Peyer's patch (tissue), 4 donors: ENCODE results near the gene AOX1. TPM values are rescaled to one million over a fixed set of nuclear protein-coding genes. Genes with fewer than 3 reads are reported as not detected.
"Not testable (repeated sequence)": the region's sequence is repeated elsewhere in the genome, so short reads cannot be mapped to it uniquely, and the experiment has no call there.

Source experiments
- DNase-seq, 3 donors: peaks; one replicate each; pipeline ENCODE4 v3.0.0-alpha.2; 2017 to 2019
- H3K27ac ChIP-seq, 4 donors: fragments of 200-600 bp; sonication (generic); one replicate each; pipeline ENCODE4 v1.5.1; 2016 to 2019
- H3K27me3 ChIP-seq, 2 donors: fragments of 200-600 bp; sonication (generic); one replicate each; pipeline ENCODE4 v1.5.1; 2019
- H3K36me3 ChIP-seq, 3 donors: fragments of 200-600 bp; sonication (generic); one replicate each; pipeline ENCODE4 v1.5.1; 2016 to 2019
- H3K4me1 ChIP-seq, 4 donors: fragments of 200-600 bp; sonication (generic); one replicate each; pipeline ENCODE4 v1.5.1; 2016 to 2019
- H3K4me3 ChIP-seq, 4 donors: fragments of 200-600 bp; sonication (generic); 1 replicate in 3 of 4; 2 replicates in 1 of 4; pipeline ENCODE4 v1.5.1; 2016 to 2019; ENCODE audit warnings: mild to moderate bottlenecking in 1 of 4
- H3K9me3 ChIP-seq, 4 donors: fragments of 200-600 bp; sonication (generic); one replicate each; pipeline ENCODE4 v1.5.1; 2016 to 2019; ENCODE audit warnings: mild to moderate bottlenecking in 1 of 4
- POLR2A ChIP-seq, 2 donors: fragments of 450-650 bp; IDR thresholded peaks; one replicate each; pipeline ENCODE4 v1.5.1; 2017; ENCODE audit warnings: antibody characterized with exemption in 2 of 2, mild to moderate bottlenecking in 2 of 2, moderate library complexity in 2 of 2
- total RNA-seq, 4 donors: library from RNA; depleted of rRNA; stranded (reverse); fragments of >200 nt; gene quantifications; one replicate each; pipeline ENCODE4 v1.1.0, GENCODE V29; 2016
- TF ChIP-seq, protein P1 (sequence below), 6 experiments: fragments of 450-650 bp in 4 of 6; fragments of 200-600 bp in 2 of 6; sonication (generic) in 1 of 6; IDR thresholded peaks; one replicate each; pipeline ENCODE4 v1.5.1; 2017 to 2019; ENCODE audit warnings: antibody characterized with exemption in 6 of 6, mild to moderate bottlenecking in 3 of 6, moderate library complexity in 1 of 6

AOX1 gene
- total RNA-seq, 4 donors from 2014 or later, result 7.9 to 36.3 (median 30.0) TPM

- no peak for TF ChIP-seq POLR2A (IDR thresholded peaks at IDR 0.05)
- TF ChIP-seq, protein P1, sequence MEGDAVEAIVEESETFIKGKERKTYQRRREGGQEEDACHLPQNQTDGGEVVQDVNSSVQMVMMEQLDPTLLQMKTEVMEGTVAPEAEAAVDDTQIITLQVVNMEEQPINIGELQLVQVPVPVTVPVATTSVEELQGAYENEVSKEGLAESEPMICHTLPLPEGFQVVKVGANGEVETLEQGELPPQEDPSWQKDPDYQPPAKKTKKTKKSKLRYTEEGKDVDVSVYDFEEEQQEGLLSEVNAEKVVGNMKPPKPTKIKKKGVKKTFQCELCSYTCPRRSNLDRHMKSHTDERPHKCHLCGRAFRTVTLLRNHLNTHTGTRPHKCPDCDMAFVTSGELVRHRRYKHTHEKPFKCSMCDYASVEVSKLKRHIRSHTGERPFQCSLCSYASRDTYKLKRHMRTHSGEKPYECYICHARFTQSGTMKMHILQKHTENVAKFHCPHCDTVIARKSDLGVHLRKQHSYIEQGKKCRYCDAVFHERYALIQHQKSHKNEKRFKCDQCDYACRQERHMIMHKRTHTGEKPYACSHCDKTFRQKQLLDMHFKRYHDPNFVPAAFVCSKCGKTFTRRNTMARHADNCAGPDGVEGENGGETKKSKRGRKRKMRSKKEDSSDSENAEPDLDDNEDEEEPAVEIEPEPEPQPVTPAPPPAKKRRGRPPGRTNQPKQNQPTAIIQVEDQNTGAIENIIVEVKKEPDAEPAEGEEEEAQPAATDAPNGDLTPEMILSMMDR (IDR thresholded peaks at IDR 0.05), result no peak
- H3K36me3 ChIP-seq, result no peaks in the 10 kb centered on the region
- no peak for DNase-seq
- no peak overlapping the region for H3K27ac ChIP-seq
- H3K27me3 ChIP-seq, result no peaks in the 10 kb centered on the region
- no peaks in the 10 kb centered on the region for H3K4me1 ChIP-seq
- no peaks in the 10 kb centered on the region for H3K9me3 ChIP-seq
- H3K4me3 ChIP-seq, result no peak overlapping the region
Observed at GRCh38 chr2:200602584-200602983, 16.8 kb downstream of the AOX1 start.

DNA sequence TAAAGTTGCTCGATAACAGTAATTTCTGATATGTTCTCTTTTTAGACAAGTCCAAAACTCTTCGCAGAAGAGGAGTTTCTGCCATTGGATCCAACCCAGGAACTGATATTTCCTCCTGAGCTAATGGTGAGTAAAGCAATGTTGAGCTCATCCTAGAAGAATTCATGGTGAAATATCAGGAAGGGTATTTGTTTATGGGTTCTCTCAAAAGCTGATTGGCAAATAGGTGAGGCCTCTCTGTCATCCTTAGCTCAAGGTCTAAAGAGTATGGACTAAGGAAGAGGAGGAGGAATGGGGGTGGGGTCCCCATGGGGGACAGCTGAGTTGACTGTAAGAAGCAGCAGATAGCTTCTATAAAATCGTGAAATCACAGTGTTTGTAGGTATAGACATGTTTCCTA, 18.2 kb downstream of the AOX1 start:
- no peaks in the 10 kb centered on the region for H3K36me3 ChIP-seq
- DNase-seq, result no peak
- H3K4me3 ChIP-seq, result no peak overlapping the region
- no peaks in the 10 kb centered on the region for H3K27me3 ChIP-seq
- no peak for TF ChIP-seq POLR2A (IDR thresholded peaks at IDR 0.05)
- TF ChIP-seq, protein P1 (IDR thresholded peaks at IDR 0.05), result no peak
- H3K27ac ChIP-seq, result no peak overlapping the region
- no peaks in the 10 kb centered on the region for H3K9me3 ChIP-seq
- no peaks in the 10 kb centered on the region for H3K4me1 ChIP-seq

- H3K9me3 ChIP-seq, result no peaks in the 10 kb centered on the region
- TF ChIP-seq POLR2A (IDR thresholded peaks at IDR 0.05), result no peak
- TF ChIP-seq, protein P1 (IDR thresholded peaks at IDR 0.05), result no peak
- no peak overlapping the region for H3K27ac ChIP-seq
- H3K36me3 ChIP-seq, result no peaks in the 10 kb centered on the region
- H3K4me1 ChIP-seq, result no peaks in the 10 kb centered on the region
- H3K27me3 ChIP-seq, result no peaks in the 10 kb centered on the region
- H3K4me3 ChIP-seq, result no peak overlapping the region
- DNase-seq, result no peak
Observed at GRCh38 chr2:200604571-200605255, 18.9 kb downstream of the AOX1 start.

DNA sequence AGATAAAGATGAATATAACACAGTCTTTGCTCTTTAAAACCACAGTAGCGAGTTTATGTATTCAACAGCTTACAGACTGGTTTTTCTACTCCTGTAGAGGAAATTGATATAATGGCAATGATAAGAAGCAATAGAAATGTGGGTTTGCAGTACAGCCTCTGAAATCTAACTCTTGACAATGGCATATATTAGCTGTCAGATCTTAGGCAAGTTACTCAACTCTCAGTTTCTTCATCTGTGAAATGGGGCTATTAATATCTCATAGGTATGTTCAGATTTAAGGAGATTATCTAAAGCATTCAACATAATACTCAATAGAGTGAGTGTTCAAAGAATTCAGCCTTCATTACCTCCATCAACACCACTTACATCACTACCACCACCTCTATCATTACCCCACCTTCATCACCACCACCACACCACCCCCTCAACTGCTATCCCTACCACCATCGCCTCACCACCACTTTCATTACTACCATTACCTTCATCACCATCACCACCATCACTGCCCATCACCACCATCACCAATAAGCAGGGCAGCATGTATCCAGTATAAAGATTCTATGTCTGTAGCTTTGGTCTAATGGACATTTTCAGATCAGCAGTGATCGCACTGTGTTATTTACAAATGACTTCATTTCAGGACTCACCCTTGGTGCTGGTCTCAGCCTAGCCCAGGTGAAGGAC, 22.7 kb downstream of the AOX1 start:
- Histone ChIP-seq H3K36me3 (no peaks in the 10 kb centered on the region), H3K4me3 (no peak overlapping the region), H3K27ac (no peak overlapping the region), H3K27me3 (no peaks in the 10 kb centered on the region), H3K9me3 (no peaks in the 10 kb centered on the region), H3K4me1 (no peaks in the 10 kb centered on the region)
- no peak for DNase-seq
- TF ChIP-seq POLR2A (IDR thresholded peaks at IDR 0.05), result no peak

GRCh38 chr2:200609028-200609614, 23.3 kb downstream of the AOX1 start:
- TF ChIP-seq POLR2A (IDR thresholded peaks at IDR 0.05), result no peak
- no peaks in the 10 kb centered on the region for H3K9me3 ChIP-seq
- no peak for DNase-seq
- H3K27ac ChIP-seq, result no peak overlapping the region
- H3K4me3 ChIP-seq, result no peak overlapping the region
- no peaks in the 10 kb centered on the region for H3K36me3 ChIP-seq
- H3K27me3 ChIP-seq, result no peaks in the 10 kb centered on the region
- H3K4me1 ChIP-seq, result no peaks in the 10 kb centered on the region

DNA sequence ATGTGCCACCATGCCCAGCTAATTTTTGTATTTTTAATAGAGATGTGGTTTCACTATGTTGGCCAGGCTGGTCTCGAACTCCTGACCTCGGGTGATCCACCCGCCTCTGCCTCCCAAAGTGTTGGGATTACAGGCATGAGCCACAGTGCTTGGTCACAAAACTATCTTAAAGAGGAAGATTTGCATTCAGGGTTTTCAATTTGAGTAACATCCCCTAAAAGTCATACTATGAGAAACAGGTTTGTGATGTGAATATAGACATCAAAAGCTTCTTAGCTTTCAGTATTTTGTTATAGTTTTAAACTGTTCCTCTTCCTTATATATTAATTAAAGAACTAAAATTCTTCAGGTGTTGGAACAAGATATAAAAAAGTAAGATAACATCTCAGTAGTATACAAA, 24.4 kb downstream of the AOX1 start:
- H3K36me3 ChIP-seq, H3K27me3 ChIP-seq, DNase-seq, H3K4me3 ChIP-seq, H3K9me3 ChIP-seq, H3K27ac ChIP-seq, H3K4me1 ChIP-seq: not testable (repeated sequence)

GRCh38 chr2:200613692-200614091, 27.9 kb downstream of the AOX1 start:
- H3K27ac ChIP-seq, result no peak overlapping the region
- DNase-seq, result no peak
- no peaks in the 10 kb centered on the region for H3K9me3 ChIP-seq
- no peaks in the 10 kb centered on the region for H3K4me1 ChIP-seq
- no peaks in the 10 kb centered on the region for H3K27me3 ChIP-seq
- no peaks in the 10 kb centered on the region for H3K36me3 ChIP-seq
- TF ChIP-seq POLR2A (IDR thresholded peaks at IDR 0.05), result no peak
- TF ChIP-seq, protein P1 (IDR thresholded peaks at IDR 0.05), result no peak
- no peak overlapping the region for H3K4me3 ChIP-seq
